Liver (tissue), 9 donors: ENCODE data around the gene C8B. TPM values are rescaled to one million over a fixed set of nuclear protein-coding genes. Genes with fewer than 3 reads are reported as not detected.

Experiments
- DNase-seq: peaks from one replicate; pipeline ENCODE4 v3.0.0-alpha.2; 2017; ENCODE audit warnings: low spot score
- H3K27ac ChIP-seq, 2 donors: one replicate each; pipeline ENCODE4 v1.7.0; 2013; ENCODE audit warnings: inconsistent platforms in 2 of 2, low read length in 2 of 2, control low read depth in 1 of 2, low read depth in 1 of 2, mild to moderate bottlenecking in 1 of 2
- H3K27me3 ChIP-seq, 4 donors: one replicate each; pipeline versions ENCODE4 v1.6.1 to v1.7.0; 2013; ENCODE audit warnings: low read length in 3 of 4, inconsistent platforms in 1 of 4, mild to moderate bottlenecking in 1 of 4, moderate library complexity in 1 of 4; ENCODE audit not compliant: control insufficient read depth in 4 of 4, insufficient read depth in 4 of 4
- H3K36me3 ChIP-seq, 4 donors: one replicate each; pipeline versions ENCODE4 v1.6.1 to v1.7.0; 2013; ENCODE audit warnings: low read length in 3 of 4, mild to moderate bottlenecking in 3 of 4, low read depth in 1 of 4, moderate library complexity in 1 of 4; ENCODE audit not compliant: control insufficient read depth in 4 of 4, insufficient read depth in 3 of 4
- H3K4me1 ChIP-seq, 4 donors: one replicate each; pipeline versions ENCODE4 v1.6.1 to v1.7.0; 2013; ENCODE audit warnings: low read length in 3 of 4, mild to moderate bottlenecking in 3 of 4, moderate library complexity in 1 of 4; ENCODE audit not compliant: control insufficient read depth in 4 of 4, insufficient read depth in 4 of 4
- H3K4me3 ChIP-seq, 3 donors: one replicate each; pipeline versions ENCODE4 v1.6.1 to v1.7.0; 2013; ENCODE audit warnings: low read length in 3 of 3, control low read depth in 1 of 3, low read depth in 1 of 3, mild to moderate bottlenecking in 1 of 3
- H3K9ac ChIP-seq, 2 donors: one replicate each; pipeline ENCODE4 v1.7.0; 2013; ENCODE audit warnings: low read length in 2 of 2, mild to moderate bottlenecking in 2 of 2, moderate library complexity in 2 of 2, control low read depth in 1 of 2, low read depth in 1 of 2
- H3K9me3 ChIP-seq, 4 donors: one replicate each; pipeline versions ENCODE4 v1.6.1 to v1.7.0; 2013; ENCODE audit warnings: low read length in 3 of 4; ENCODE audit not compliant: control insufficient read depth in 4 of 4
- EGR1 ChIP-seq, 2 donors: IDR thresholded peaks; 2 replicates each; pipeline ENCODE4 v1.6.1; 2016 to 2018; ENCODE audit warnings: antibody characterized with exemption in 2 of 2, low read depth in 2 of 2
- FOXA1 ChIP-seq: IDR thresholded peaks from 2 replicates; pipeline ENCODE4 v1.6.1; 2016; ENCODE audit warnings: antibody characterized with exemption
- FOXA2 ChIP-seq: IDR thresholded peaks from 2 replicates; pipeline ENCODE4 v1.6.1; 2016; ENCODE audit warnings: antibody characterized with exemption
- GABPA ChIP-seq, 2 donors: IDR thresholded peaks in 1 of 2; conservative IDR thresholded peaks in 1 of 2; 2 replicates each; pipeline ENCODE4 v1.6.1; 2016; ENCODE audit warnings: antibody characterized with exemption in 2 of 2, mild to moderate bottlenecking in 1 of 2, moderate library complexity in 1 of 2
- HNF4A ChIP-seq, 2 donors: conservative IDR thresholded peaks; 2 replicates each; pipeline ENCODE4 v1.6.1; 2016; ENCODE audit warnings: antibody characterized with exemption in 2 of 2, mild to moderate bottlenecking in 2 of 2
- HNF4G ChIP-seq: IDR thresholded peaks from 2 replicates; pipeline ENCODE4 v1.6.1; 2016; ENCODE audit warnings: antibody characterized with exemption
- JUND ChIP-seq, 2 donors: IDR thresholded peaks; 2 replicates each; pipeline ENCODE4 v1.6.1; 2016; ENCODE audit warnings: antibody characterized with exemption in 2 of 2
- NR2F2 ChIP-seq: IDR thresholded peaks from 2 replicates; pipeline ENCODE4 v1.6.1; 2016; ENCODE audit warnings: antibody characterized with exemption
- RAD21 ChIP-seq, 2 donors: IDR thresholded peaks; 2 replicates each; pipeline ENCODE4 v1.6.1; 2016; ENCODE audit warnings: antibody characterized with exemption in 2 of 2, mild to moderate bottlenecking in 2 of 2
- RXRA ChIP-seq, 2 donors: IDR thresholded peaks; 2 replicates each; pipeline ENCODE4 v1.6.1; 2017 to 2018; ENCODE audit warnings: antibody characterized with exemption in 2 of 2, mild to moderate bottlenecking in 1 of 2
- SP1 ChIP-seq: IDR thresholded peaks from 2 replicates; pipeline ENCODE4 v1.6.1; 2018; ENCODE audit warnings: antibody characterized with exemption, mild to moderate bottlenecking
- TAF1 ChIP-seq: conservative IDR thresholded peaks from 2 replicates; pipeline ENCODE4 v1.6.1; 2016; ENCODE audit warnings: antibody characterized with exemption, mild to moderate bottlenecking
- YY1 ChIP-seq: IDR thresholded peaks from 2 replicates; pipeline ENCODE4 v1.6.1; 2016; ENCODE audit warnings: antibody characterized with exemption, mild to moderate bottlenecking
- WGBS: extraction: QIAGEN DNeasy Blood & Tissue Kit; methylation state at CpG from one replicate; pipeline ENCODE4 v1.1.7; 2013; 5-methylcytosine and 5-hydroxymethylcytosine counted together
- polyA plus RNA-seq, 2 donors: library from polyadenylated mRNA; stranded (reverse) in 1 of 2; unstranded in 1 of 2; fragments of 200-250 nt in 1 of 2; fragments of >200 nt in 1 of 2; fragmentation: Nextera tagmentation in 1 of 2; extraction: Ambion mirVana in 1 of 2; gene quantifications; one replicate each; pipeline versions ENCODE4 v1.2.1 to v1.2.3, GENCODE V29; 2013 to 2015
- total RNA-seq, 2 donors: library from RNA; depleted of rRNA; stranded (reverse); fragments of >200 nt; gene quantifications; one replicate each; pipeline ENCODE4 v1.2.3, GENCODE V29; 2014
- TF ChIP-seq, protein P1 (sequence below): fragments of 150-350 bp; IDR thresholded peaks from 2 replicates; pipeline ENCODE4 v1.5.1; 2017; ENCODE audit warnings: improper control_type of control experiment, low read depth, low read length; ENCODE audit not compliant: missing input control
- TF ChIP-seq, protein P2 (sequence below): IDR thresholded peaks from 2 replicates; pipeline ENCODE4 v1.6.1; 2016; ENCODE audit warnings: antibody characterized with exemption
- TF ChIP-seq, protein P3 (sequence below): IDR thresholded peaks from 2 replicates; pipeline ENCODE4 v1.6.1; 2016; ENCODE audit warnings: antibody characterized with exemption
- TF ChIP-seq, protein P4 (sequence below): IDR thresholded peaks from 2 replicates; pipeline ENCODE4 v1.6.1; 2016; ENCODE audit warnings: antibody characterized with exemption, mild to moderate bottlenecking
- TF ChIP-seq, protein P5 (sequence below): IDR thresholded peaks from 2 replicates; pipeline ENCODE4 v1.6.1; 2016; ENCODE audit warnings: antibody characterized with exemption
- donor health status: healthy.
- donor health status: healthy.
- donor health status: healthy.
- donor health status: healthy.
- donor health status: healthy.

The C8B gene
- total and polyA plus RNA-seq, 4 donors: 151 to 703 (median 356) TPM

DNA sequence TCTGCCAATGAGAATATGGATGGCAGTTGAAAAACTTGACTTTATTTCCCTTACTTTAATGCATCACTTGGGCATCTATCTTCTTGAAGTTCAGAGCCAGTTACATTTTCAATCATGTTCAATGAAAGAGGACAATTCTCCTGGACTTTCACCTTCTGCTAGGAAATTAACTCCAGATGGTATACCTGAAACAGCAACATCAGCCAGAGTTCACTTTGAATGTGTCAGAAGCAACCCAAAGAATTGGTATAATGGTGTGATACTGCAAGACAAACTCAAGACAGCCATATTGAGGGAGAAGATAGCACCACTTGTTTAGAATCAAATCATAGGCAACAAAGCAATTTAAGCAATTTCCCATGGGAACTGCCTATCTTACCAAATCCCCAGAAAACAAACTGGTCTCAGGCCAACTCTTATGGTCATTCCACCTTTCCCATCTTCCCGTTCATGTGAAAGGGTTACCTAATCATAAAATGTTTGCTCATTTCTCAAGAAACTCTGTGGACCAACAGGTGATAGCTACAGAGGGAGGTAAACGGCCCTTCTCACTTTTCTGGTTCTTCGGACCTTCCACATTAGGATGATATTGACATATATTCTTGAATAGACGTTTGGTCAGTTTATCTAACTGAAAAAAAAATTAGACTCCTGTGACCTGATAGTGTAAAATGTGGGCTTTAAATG is 29.7 kb upstream of the C8B start:
- TF ChIP-seq, protein P1, sequence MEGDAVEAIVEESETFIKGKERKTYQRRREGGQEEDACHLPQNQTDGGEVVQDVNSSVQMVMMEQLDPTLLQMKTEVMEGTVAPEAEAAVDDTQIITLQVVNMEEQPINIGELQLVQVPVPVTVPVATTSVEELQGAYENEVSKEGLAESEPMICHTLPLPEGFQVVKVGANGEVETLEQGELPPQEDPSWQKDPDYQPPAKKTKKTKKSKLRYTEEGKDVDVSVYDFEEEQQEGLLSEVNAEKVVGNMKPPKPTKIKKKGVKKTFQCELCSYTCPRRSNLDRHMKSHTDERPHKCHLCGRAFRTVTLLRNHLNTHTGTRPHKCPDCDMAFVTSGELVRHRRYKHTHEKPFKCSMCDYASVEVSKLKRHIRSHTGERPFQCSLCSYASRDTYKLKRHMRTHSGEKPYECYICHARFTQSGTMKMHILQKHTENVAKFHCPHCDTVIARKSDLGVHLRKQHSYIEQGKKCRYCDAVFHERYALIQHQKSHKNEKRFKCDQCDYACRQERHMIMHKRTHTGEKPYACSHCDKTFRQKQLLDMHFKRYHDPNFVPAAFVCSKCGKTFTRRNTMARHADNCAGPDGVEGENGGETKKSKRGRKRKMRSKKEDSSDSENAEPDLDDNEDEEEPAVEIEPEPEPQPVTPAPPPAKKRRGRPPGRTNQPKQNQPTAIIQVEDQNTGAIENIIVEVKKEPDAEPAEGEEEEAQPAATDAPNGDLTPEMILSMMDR: no peak
- no peak for TF ChIP-seq HNF4G
- TF ChIP-seq RXRA (IDR thresholded peaks at IDR 0.05): peak; percentile 50 to 88
- peak; percentile 32 for TF ChIP-seq SP1
- peak; percentile 88 for TF ChIP-seq YY1
- TF ChIP-seq, protein P2, sequence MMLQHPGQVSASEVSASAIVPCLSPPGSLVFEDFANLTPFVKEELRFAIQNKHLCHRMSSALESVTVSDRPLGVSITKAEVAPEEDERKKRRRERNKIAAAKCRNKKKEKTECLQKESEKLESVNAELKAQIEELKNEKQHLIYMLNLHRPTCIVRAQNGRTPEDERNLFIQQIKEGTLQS: no peak
- TF ChIP-seq JUND (IDR thresholded peaks at IDR 0.05): peak in 1 of 2 donors; percentile 58
- TF ChIP-seq TAF1: no peak
- no peak for TF ChIP-seq NR2F2
- peak; percentile 57 for TF ChIP-seq FOXA2
- TF ChIP-seq, protein P3, sequence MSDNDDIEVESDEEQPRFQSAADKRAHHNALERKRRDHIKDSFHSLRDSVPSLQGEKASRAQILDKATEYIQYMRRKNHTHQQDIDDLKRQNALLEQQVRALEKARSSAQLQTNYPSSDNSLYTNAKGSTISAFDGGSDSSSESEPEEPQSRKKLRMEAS: peak; percentile 83
- TF ChIP-seq GABPA (IDR thresholded peaks at IDR 0.05 in 1 of 2, conservative IDR thresholded peaks at IDR 0.05 in 1 of 2): no peak
- peak; percentile 72 to 88 for TF ChIP-seq HNF4A (conservative IDR thresholded peaks at IDR 0.05)
- TF ChIP-seq FOXA1: peak; percentile 75
- TF ChIP-seq, protein P4, sequence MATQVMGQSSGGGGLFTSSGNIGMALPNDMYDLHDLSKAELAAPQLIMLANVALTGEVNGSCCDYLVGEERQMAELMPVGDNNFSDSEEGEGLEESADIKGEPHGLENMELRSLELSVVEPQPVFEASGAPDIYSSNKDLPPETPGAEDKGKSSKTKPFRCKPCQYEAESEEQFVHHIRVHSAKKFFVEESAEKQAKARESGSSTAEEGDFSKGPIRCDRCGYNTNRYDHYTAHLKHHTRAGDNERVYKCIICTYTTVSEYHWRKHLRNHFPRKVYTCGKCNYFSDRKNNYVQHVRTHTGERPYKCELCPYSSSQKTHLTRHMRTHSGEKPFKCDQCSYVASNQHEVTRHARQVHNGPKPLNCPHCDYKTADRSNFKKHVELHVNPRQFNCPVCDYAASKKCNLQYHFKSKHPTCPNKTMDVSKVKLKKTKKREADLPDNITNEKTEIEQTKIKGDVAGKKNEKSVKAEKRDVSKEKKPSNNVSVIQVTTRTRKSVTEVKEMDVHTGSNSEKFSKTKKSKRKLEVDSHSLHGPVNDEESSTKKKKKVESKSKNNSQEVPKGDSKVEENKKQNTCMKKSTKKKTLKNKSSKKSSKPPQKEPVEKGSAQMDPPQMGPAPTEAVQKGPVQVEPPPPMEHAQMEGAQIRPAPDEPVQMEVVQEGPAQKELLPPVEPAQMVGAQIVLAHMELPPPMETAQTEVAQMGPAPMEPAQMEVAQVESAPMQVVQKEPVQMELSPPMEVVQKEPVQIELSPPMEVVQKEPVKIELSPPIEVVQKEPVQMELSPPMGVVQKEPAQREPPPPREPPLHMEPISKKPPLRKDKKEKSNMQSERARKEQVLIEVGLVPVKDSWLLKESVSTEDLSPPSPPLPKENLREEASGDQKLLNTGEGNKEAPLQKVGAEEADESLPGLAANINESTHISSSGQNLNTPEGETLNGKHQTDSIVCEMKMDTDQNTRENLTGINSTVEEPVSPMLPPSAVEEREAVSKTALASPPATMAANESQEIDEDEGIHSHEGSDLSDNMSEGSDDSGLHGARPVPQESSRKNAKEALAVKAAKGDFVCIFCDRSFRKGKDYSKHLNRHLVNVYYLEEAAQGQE: peak; percentile 64
- peak; percentile 49 to 53 for TF ChIP-seq RAD21 (IDR thresholded peaks at IDR 0.05)
- no peak for TF ChIP-seq EGR1 (IDR thresholded peaks at IDR 0.05; ENCODE audit: low read depth in 2 of 2)
- TF ChIP-seq, protein P5, sequence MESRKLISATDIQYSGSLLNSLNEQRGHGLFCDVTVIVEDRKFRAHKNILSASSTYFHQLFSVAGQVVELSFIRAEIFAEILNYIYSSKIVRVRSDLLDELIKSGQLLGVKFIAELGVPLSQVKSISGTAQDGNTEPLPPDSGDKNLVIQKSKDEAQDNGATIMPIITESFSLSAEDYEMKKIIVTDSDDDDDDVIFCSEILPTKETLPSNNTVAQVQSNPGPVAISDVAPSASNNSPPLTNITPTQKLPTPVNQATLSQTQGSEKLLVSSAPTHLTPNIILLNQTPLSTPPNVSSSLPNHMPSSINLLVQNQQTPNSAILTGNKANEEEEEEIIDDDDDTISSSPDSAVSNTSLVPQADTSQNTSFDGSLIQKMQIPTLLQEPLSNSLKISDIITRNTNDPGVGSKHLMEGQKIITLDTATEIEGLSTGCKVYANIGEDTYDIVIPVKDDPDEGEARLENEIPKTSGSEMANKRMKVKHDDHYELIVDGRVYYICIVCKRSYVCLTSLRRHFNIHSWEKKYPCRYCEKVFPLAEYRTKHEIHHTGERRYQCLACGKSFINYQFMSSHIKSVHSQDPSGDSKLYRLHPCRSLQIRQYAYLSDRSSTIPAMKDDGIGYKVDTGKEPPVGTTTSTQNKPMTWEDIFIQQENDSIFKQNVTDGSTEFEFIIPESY: peak; percentile 75
- Histone ChIP-seq H3K27ac (peak overlapping the region; percentile 14 to 82), H3K36me3 (peaks cover 0 to 3% (median 0%) of the 10 kb centered on the region in 4 donors), H3K27me3 (no peaks in the 10 kb centered on the region), H3K9ac (no peak overlapping the region), H3K4me3 (no peak overlapping the region), H3K9me3 (no peaks in the 10 kb centered on the region), H3K4me1 (peaks cover 0 to 24% (median 8%) of the 10 kb centered on the region in 4 donors)
- WGBS: 36% methylated on average over 4 of the region's 4 CpGs
- DNase-seq: no peak
